GM23248 (cell line): ENCODE results near the gene PCTP.

Experiments used
- EZH2 ChIP-seq: fragments of 200-600 bp; sonication (generic); IDR thresholded peaks from 2 replicates; pipeline ENCODE4 v1.6.1; 2018; ENCODE audit warnings: antibody characterized with exemption, mild to moderate bottlenecking; ENCODE audit not compliant: insufficient read depth, poor library complexity, severe bottlenecking
- EZH2phosphoT487 ChIP-seq: fragments of 200-600 bp; sonication (generic); IDR thresholded peaks from 2 replicates; pipeline ENCODE4 v1.6.1; 2018; ENCODE audit warnings: antibody characterized with exemption, moderate library complexity, mild to moderate bottlenecking, low read depth; ENCODE audit not compliant: insufficient read depth

DNA sequence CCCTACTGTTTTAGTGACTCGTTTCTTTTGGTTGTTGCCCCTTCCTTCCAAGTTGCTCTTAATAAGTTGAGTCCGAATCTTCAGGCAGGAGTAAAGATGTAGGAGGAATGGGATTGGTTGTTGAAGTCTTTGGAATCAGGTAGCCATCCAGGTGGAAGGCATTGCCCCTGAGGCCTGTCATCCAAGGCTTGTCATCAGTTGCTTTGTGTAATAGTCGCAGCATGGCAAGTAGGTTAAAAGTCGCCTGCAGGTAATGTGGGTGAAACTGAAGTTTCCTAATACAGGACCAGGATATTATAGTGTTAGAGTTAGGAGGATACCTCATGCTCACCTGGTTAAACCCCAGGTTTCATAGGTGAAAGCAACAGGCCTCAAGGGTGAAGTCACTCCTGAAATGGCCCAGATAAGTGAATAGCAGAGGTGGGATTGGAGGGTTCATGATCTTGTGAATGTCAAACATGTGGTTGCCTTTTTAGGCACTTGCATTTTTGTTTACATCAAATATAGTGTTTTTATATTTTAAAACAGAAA is 934 bp downstream of the PCTP start:
- TF ChIP-seq EZH2phosphoT487: no peak
- no peak for TF ChIP-seq EZH2
